Esophagus mucosa (tissue), 1 donor: ENCODE results near the gene SLC25A27. TPM values are rescaled to one million over a fixed set of nuclear protein-coding genes. Genes with fewer than 3 reads are reported as not detected.

ENCODE experiments used
- ATAC-seq: fragments of 200-7000 bp; cut with Tn5 transposase; one replicate; pipeline ENCODE4 v1.9.1; 2020
- total RNA-seq: library from RNA; stranded (reverse); gene quantifications from one replicate; pipeline ENCODE4 v1.2.4, GENCODE V29; 2023
- donor health status: DM: yes; HTN: yes; CAD: no.

Gene SLC25A27
- total RNA-seq, 1 donor from 2014 or later: 3.4 TPM

- ATAC-seq: no peak
These were observed 959 bp upstream of the SLC25A27 start for GRCh38 chr6:46651816-46652215.

- no peak for ATAC-seq
These were observed 558 bp upstream of the SLC25A27 start for GRCh38 chr6:46652232-46652602.

GRCh38 chr6:46653439-46654195 is 842 bp downstream of the SLC25A27 start:
- no peak for ATAC-seq

GRCh38 chr6:46655803-46656202 is 3.0 kb downstream of the SLC25A27 start:
- no peak for ATAC-seq

GRCh38 chr6:46657642-46658041 is 4.9 kb downstream of the SLC25A27 start:
- ATAC-seq: no peak

GRCh38 chr6:46661483-46661882 is 8.7 kb downstream of the SLC25A27 start:
- no peak for ATAC-seq

- no peak for ATAC-seq
These were observed 14.6 kb downstream of the SLC25A27 start for GRCh38 chr6:46667377-46667776.

- ATAC-seq: no peak
These were observed 21.6 kb downstream of the SLC25A27 start for GRCh38 chr6:46674410-46674809.

GRCh38 chr6:46676604-46677313 is 24.0 kb downstream of the SLC25A27 start:
- no peak for ATAC-seq

GRCh38 chr6:46677314-46677654 is 24.5 kb downstream of the SLC25A27 start:
- ATAC-seq: no peak

- ATAC-seq: no peak
These were observed 32.0 kb downstream of the SLC25A27 start for GRCh38 chr6:46684771-46685170.

GRCh38 chr6:46687619-46688097 is 34.9 kb downstream of the SLC25A27 start, which contains the start of gene TDRD6:
TSS of gene TDRD6 (plus strand) at chr6:46687885. CDS start at chr6:46688129, 244 bp downstream.
- no peak for ATAC-seq

- ATAC-seq: no peak
These were observed 35.6 kb downstream of the SLC25A27 start for GRCh38 chr6:46688117-46688965.

GRCh38 chr6:46688966-46689335 is 36.2 kb downstream of the SLC25A27 start:
- ATAC-seq: no peak

- ATAC-seq: no peak
These were observed 36.9 kb downstream of the SLC25A27 start for GRCh38 chr6:46689657-46690056.

GRCh38 chr6:46690141-46690755 is 37.5 kb downstream of the SLC25A27 start:
- ATAC-seq: no peak

- no peak for ATAC-seq
These were observed 38.2 kb downstream of the SLC25A27 start for GRCh38 chr6:46690911-46691451.

GRCh38 chr6:46699970-46700369 is 47.2 kb downstream of the SLC25A27 start:
- no peak for ATAC-seq

GRCh38 chr6:46704562-46704961 is 51.8 kb downstream of the SLC25A27 start:
- ATAC-seq: peak; percentile 52

- ATAC-seq: no peak
These were observed 53.7 kb downstream of the SLC25A27 start for GRCh38 chr6:46706464-46706863.

- ATAC-seq: no peak
These were observed 58.7 kb downstream of the SLC25A27 start for GRCh38 chr6:46711491-46711890.

- ATAC-seq: no peak
These were observed 62.4 kb downstream of the SLC25A27 start for GRCh38 chr6:46715141-46715540.
